Spleen (tissue), 7 donors: ENCODE data around the gene FAM131C.

ENCODE experiments used
- CTCF ChIP-seq, 11 experiments: fragments of 200-600 bp in 7 of 11; fragments of 450-650 bp in 4 of 11; sonication (generic) in 4 of 11; IDR thresholded peaks in 8 of 11; conservative IDR thresholded peaks in 3 of 11; 1 replicate in 7 of 11; 2 replicates in 4 of 11; pipeline versions ENCODE4 v1.4.0 to v1.8.0; 2016 to 2021; ENCODE audit warnings: antibody characterized with exemption in 11 of 11, inconsistent platforms in 4 of 11, mild to moderate bottlenecking in 1 of 11
- POLR2A ChIP-seq, 3 donors: fragments of 450-650 bp; IDR thresholded peaks; one replicate each; pipeline ENCODE4 v1.5.1; 2017; ENCODE audit warnings: antibody characterized with exemption in 3 of 3, mild to moderate bottlenecking in 1 of 3
- POLR2AphosphoS5 ChIP-seq, 3 donors: sonication (generic); formaldehyde crosslinking; IDR thresholded peaks; one replicate each; pipeline ENCODE4 v1.5.1; 2017; ENCODE audit warnings: antibody characterized with exemption in 3 of 3
- donor health status: DM: no; HTN: no; CAD: no; lungs with moderate emphysema.
- donor health status: DM: no; HTN: no; CAD: no.
- donor health status: DM: no; HTN: no; CAD: no.

GRCh38 chr1:16120407-16120806 is 47.0 kb upstream of the FAM131C start:
- TF ChIP-seq CTCF (IDR thresholded peaks at IDR 0.05 in 8 of 11, conservative IDR thresholded peaks at IDR 0.05 in 3 of 11) (no peak), POLR2AphosphoS5 (IDR thresholded peaks at IDR 0.05) (no peak), POLR2A (IDR thresholded peaks at IDR 0.05) (no peak)
